OCI-LY1 (cell line): Measurements from ENCODE around the gene CCL25.

ENCODE experiments used
- H2AFZ ChIP-seq: fragments of 200-600 bp; sonication (generic), shearing (Covaris generic); 2 replicates; pipeline ENCODE4 v1.6.0; 2014; ENCODE audit warnings: antibody characterized with exemption, mild to moderate bottlenecking, low read length
- H3F3A ChIP-seq: fragments of 200-600 bp; sonication (generic), shearing (Covaris generic); 2 replicates; pipeline ENCODE4 v1.6.0; 2014; ENCODE audit warnings: mild to moderate bottlenecking, antibody characterized with exemption, low read length, moderate library complexity; ENCODE audit not compliant: insufficient read depth
- H3K27ac ChIP-seq: fragments of 200-600 bp; sonication (generic); 2 replicates; pipeline ENCODE4 v1.5.1; 2014; ENCODE audit warnings: low read length, mixed run types, mild to moderate bottlenecking, low read depth; ENCODE audit not compliant: poor library complexity, severe bottlenecking
- H3K27me3 ChIP-seq: fragments of 200-600 bp; sonication (generic); 2 replicates; pipeline ENCODE4 v1.6.0; 2014; ENCODE audit warnings: antibody characterized with exemption, mild to moderate bottlenecking, low read length, moderate library complexity; ENCODE audit not compliant: insufficient read depth
- H3K36me3 ChIP-seq: fragments of 200-600 bp; sonication (generic); 2 replicates; pipeline ENCODE4 v1.6.1; 2014; ENCODE audit warnings: mild to moderate bottlenecking, antibody characterized with exemption, low read length, moderate library complexity, mixed read lengths; ENCODE audit not compliant: insufficient read depth
- H3K4me1 ChIP-seq: fragments of 200-600 bp; sonication (generic); 2 replicates; pipeline ENCODE4 v1.5.1; 2014; ENCODE audit warnings: mild to moderate bottlenecking, low read length, moderate library complexity; ENCODE audit not compliant: insufficient read depth, severe bottlenecking
- H3K4me2 ChIP-seq: fragments of 200-600 bp; sonication (generic), shearing (Covaris generic); 2 replicates; pipeline ENCODE4 v1.6.1; 2014; ENCODE audit warnings: low read length
- H3K4me3 ChIP-seq: fragments of 200-600 bp; sonication (generic); 2 replicates; pipeline ENCODE4 v1.5.1; 2014; ENCODE audit warnings: low read length, low read depth, mild to moderate bottlenecking, mixed read lengths; ENCODE audit not compliant: poor library complexity, severe bottlenecking
- H3K79me2 ChIP-seq: fragments of 200-600 bp; shearing (Covaris generic); 2 replicates; pipeline ENCODE4 v1.6.1; 2016; ENCODE audit warnings: mixed run types, low read length, mixed read lengths; ENCODE audit not compliant: insufficient read depth
- H3K9ac ChIP-seq: fragments of 200-600 bp; sonication (generic), shearing (Covaris generic); 2 replicates; pipeline ENCODE4 v1.6.1; 2014; ENCODE audit warnings: mild to moderate bottlenecking, low read length, mixed read lengths
- H3K9me2 ChIP-seq: fragments of 200-600 bp; sonication (generic), shearing (Covaris generic); 2 replicates; pipeline ENCODE4 v1.6.1; 2014; ENCODE audit warnings: low read depth, mild to moderate bottlenecking, low read length, mixed read lengths
- H3K9me3 ChIP-seq: fragments of 200-600 bp; shearing (Covaris generic); 2 replicates; pipeline ENCODE4 v1.6.1; 2014; ENCODE audit warnings: low read length, mixed read lengths
- H4K20me1 ChIP-seq: fragments of 200-600 bp; sonication (generic), shearing (Covaris generic); 2 replicates; pipeline ENCODE4 v1.6.0; 2016; ENCODE audit warnings: mild to moderate bottlenecking, low read length; ENCODE audit not compliant: insufficient read depth
- CTCF ChIP-seq: fragments of 200-600 bp; sonication (generic), shearing (Covaris generic); IDR thresholded peaks from 2 replicates; pipeline ENCODE4 v1.5.1; 2017; ENCODE audit warnings: mild to moderate bottlenecking, antibody characterized with exemption, low read length, moderate library complexity, mixed read lengths
- EZH2 ChIP-seq: fragments of 200-600 bp; sonication (generic), shearing (Covaris generic); IDR thresholded peaks from 2 replicates; pipeline ENCODE4 v1.8.0; 2017; ENCODE audit warnings: borderline replicate concordance, mixed run types, mild to moderate bottlenecking, antibody characterized with exemption, low read length, moderate library complexity, mixed read lengths

Gene CCL25

GRCh38 chr19:8108560-8109445 lies 56.2 kb downstream of the CCL25 start:
- Histone ChIP-seq H3K4me3 (no peak overlapping the region), H3F3A (no peaks in the 10 kb centered on the region), H2AFZ (no peak overlapping the region), H4K20me1 (no peaks in the 10 kb centered on the region), H3K9ac (no peak overlapping the region), H3K36me3 (no peaks in the 10 kb centered on the region; the same call in 1 of the 2 replicates), H3K4me2 (no peak overlapping the region), H3K9me2 (no peaks in the 10 kb centered on the region), H3K79me2 (no peaks in the 10 kb centered on the region), H3K9me3 (0 out of 2 replicates have a peak, but pooled peaks cover 4% of the 10 kb centered on the region), H3K27ac (no peak overlapping the region), H3K4me1 (no peaks in the 10 kb centered on the region), H3K27me3 (peaks cover 10% of the 10 kb centered on the region)
- TF ChIP-seq CTCF (no peak), EZH2 (no peak)

DNA sequence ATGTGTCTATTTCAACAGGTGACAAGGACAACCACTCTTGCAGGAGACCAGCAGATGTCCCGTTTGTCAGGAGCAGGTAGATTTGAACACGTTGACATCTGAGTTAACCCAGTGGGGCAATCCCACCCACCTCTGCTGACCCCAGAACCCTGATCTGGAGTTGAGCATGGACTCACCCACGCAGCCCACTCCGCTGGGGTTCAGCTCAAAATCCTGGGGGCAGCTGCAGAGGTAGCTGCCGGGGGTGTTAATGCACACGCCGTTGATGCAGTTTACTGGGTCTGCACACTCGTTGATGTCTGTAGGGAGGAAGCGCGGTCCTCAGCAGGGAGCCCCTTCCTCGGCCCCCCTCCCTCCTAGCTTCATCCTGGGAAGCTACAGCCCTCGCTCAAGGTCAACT lies 56.9 kb downstream of the CCL25 start:
- H3K27ac ChIP-seq = no peak overlapping the region
- no peaks in the 10 kb centered on the region; the same call in 1 of the 2 replicates for H3K36me3 ChIP-seq
- no peaks in the 10 kb centered on the region for H3K4me1 ChIP-seq
- H3F3A ChIP-seq = no peaks in the 10 kb centered on the region
- H3K9ac ChIP-seq = no peak overlapping the region
- H3K4me3 ChIP-seq = no peak overlapping the region
- H3K4me2 ChIP-seq = no peak overlapping the region
- no peaks in the 10 kb centered on the region for H3K79me2 ChIP-seq
- peaks cover 10% of the 10 kb centered on the region for H3K27me3 ChIP-seq
- H2AFZ ChIP-seq = no peak overlapping the region
- no peaks in the 10 kb centered on the region for H4K20me1 ChIP-seq
- H3K9me3 ChIP-seq = 0 out of 2 replicates have a peak, but pooled peaks cover 4% of the 10 kb centered on the region
- TF ChIP-seq CTCF = no peak
- no peak for TF ChIP-seq EZH2
- no peaks in the 10 kb centered on the region for H3K9me2 ChIP-seq

DNA sequence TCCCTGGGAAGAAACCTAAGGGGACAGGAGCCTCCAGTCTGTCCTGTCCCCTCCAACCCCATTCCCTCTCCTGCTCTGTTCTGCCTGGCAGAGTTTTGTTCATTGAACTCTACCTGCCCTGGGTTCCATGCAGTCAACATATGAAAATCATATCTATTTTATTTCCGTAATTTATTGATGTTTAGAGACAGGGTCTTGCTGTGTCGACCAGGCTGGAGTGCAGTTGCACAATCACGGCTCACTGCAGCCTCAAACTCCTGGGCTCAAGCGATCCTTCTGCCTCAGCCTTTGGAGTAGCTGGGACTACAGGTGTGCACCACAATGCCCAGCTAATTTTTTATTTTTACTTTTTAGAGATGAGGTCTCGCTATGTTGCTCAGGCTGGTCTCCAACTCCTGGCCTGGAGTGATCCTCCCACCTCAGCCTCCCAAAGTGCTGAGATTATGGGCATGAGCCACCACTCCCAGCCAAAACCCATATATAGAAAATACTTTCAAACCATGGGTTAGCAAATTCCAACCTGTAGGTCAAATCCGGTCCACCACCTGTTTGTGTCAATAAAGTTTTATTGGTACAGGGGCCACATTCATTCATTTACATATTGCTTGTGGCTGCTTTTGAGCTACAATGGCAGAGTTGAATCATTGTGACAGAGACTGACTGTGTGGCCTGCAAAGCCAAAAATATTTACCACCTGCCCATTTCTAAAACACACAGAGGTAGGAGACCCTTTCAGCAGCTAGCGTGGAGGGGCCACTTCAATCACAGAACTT lies 57.5 kb downstream of the CCL25 start:
- Histone ChIP-seq H2AFZ (no peak overlapping the region), H3K27me3 (peaks cover 10% of the 10 kb centered on the region), H3K36me3 (no peaks in the 10 kb centered on the region; the same call in 1 of the 2 replicates), H3K27ac (no peak overlapping the region), H3K4me1 (no peaks in the 10 kb centered on the region), H3K79me2 (no peaks in the 10 kb centered on the region), H3K9me3 (0 out of 2 replicates have a peak, but pooled peaks cover 4% of the 10 kb centered on the region), H3K4me3 (no peak overlapping the region), H3K9ac (no peak overlapping the region), H3F3A (no peaks in the 10 kb centered on the region), H3K4me2 (no peak overlapping the region), H4K20me1 (no peaks in the 10 kb centered on the region), H3K9me2 (no peaks in the 10 kb centered on the region)
- TF ChIP-seq CTCF = no peak
- no peak for TF ChIP-seq EZH2
